Measurements from ENCODE around the gene SLCO2B1.

Gene SLCO2B1

DNA sequence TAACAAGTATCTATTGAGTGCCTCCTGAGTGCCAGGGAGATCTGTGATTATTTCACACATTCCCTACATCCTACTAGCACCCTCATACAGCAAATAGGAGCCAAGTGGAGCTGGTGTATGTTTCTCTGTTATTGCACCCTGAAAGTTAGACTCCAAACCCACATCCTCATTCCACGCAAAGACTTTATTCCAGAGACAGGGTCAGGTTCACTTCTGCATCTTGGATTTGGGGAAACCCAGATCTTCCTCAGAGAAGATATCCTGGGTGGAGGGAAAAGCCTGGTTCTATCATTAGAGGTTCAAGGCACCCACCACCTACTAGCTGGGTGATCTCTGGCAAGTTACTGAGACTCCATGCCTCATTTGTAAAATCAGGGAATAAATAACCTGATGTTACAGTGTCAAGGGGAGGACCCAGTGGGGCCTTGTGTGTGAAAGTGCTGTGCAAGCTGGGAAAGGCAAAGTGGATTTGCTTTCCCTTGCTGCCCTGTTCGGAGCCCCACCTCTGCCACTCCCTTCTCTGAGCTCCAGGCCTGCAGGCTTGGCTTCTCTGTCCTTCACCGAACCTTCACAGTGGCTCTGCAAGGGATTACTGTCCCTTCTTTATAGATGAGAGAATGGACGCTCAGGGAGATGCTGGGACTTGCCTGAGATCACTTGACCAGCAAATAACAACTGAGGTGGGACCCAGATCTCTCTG lies 991 bp upstream of the SLCO2B1 start:
- no peak for DNase-seq (ENCODE audit: low read depth in 1 of 2, low spot score in 1 of 2)
- no peak for TF ChIP-seq SPI1 (IDR thresholded peaks at IDR 0.05; ENCODE audit: borderline replicate concordance, low read depth)
- TF ChIP-seq, protein P1, sequence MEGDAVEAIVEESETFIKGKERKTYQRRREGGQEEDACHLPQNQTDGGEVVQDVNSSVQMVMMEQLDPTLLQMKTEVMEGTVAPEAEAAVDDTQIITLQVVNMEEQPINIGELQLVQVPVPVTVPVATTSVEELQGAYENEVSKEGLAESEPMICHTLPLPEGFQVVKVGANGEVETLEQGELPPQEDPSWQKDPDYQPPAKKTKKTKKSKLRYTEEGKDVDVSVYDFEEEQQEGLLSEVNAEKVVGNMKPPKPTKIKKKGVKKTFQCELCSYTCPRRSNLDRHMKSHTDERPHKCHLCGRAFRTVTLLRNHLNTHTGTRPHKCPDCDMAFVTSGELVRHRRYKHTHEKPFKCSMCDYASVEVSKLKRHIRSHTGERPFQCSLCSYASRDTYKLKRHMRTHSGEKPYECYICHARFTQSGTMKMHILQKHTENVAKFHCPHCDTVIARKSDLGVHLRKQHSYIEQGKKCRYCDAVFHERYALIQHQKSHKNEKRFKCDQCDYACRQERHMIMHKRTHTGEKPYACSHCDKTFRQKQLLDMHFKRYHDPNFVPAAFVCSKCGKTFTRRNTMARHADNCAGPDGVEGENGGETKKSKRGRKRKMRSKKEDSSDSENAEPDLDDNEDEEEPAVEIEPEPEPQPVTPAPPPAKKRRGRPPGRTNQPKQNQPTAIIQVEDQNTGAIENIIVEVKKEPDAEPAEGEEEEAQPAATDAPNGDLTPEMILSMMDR (IDR thresholded peaks at IDR 0.05; ENCODE audit: insufficient read depth, low read length): no peak
- no peak for TF ChIP-seq GABPA (IDR thresholded peaks at IDR 0.05; ENCODE audit: low read depth)
- TF ChIP-seq, protein P2, sequence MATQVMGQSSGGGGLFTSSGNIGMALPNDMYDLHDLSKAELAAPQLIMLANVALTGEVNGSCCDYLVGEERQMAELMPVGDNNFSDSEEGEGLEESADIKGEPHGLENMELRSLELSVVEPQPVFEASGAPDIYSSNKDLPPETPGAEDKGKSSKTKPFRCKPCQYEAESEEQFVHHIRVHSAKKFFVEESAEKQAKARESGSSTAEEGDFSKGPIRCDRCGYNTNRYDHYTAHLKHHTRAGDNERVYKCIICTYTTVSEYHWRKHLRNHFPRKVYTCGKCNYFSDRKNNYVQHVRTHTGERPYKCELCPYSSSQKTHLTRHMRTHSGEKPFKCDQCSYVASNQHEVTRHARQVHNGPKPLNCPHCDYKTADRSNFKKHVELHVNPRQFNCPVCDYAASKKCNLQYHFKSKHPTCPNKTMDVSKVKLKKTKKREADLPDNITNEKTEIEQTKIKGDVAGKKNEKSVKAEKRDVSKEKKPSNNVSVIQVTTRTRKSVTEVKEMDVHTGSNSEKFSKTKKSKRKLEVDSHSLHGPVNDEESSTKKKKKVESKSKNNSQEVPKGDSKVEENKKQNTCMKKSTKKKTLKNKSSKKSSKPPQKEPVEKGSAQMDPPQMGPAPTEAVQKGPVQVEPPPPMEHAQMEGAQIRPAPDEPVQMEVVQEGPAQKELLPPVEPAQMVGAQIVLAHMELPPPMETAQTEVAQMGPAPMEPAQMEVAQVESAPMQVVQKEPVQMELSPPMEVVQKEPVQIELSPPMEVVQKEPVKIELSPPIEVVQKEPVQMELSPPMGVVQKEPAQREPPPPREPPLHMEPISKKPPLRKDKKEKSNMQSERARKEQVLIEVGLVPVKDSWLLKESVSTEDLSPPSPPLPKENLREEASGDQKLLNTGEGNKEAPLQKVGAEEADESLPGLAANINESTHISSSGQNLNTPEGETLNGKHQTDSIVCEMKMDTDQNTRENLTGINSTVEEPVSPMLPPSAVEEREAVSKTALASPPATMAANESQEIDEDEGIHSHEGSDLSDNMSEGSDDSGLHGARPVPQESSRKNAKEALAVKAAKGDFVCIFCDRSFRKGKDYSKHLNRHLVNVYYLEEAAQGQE (IDR thresholded peaks at IDR 0.05; ENCODE audit: insufficient replicate concordance, low read depth): no peak
- no peak for TF ChIP-seq POLR2AphosphoS5 (IDR thresholded peaks at IDR 0.05; ENCODE audit: low read depth)
- no peak overlapping the region for H3K27ac ChIP-seq (replicated peaks)
- peaks cover 4% of the 10 kb centered on the region for H3K27me3 ChIP-seq (ENCODE audit: insufficient read depth, poor library complexity, severe bottlenecking)
- no peak overlapping the region for H3K4me3 ChIP-seq (replicated peaks; ENCODE audit: insufficient read depth, low read length)

DNA sequence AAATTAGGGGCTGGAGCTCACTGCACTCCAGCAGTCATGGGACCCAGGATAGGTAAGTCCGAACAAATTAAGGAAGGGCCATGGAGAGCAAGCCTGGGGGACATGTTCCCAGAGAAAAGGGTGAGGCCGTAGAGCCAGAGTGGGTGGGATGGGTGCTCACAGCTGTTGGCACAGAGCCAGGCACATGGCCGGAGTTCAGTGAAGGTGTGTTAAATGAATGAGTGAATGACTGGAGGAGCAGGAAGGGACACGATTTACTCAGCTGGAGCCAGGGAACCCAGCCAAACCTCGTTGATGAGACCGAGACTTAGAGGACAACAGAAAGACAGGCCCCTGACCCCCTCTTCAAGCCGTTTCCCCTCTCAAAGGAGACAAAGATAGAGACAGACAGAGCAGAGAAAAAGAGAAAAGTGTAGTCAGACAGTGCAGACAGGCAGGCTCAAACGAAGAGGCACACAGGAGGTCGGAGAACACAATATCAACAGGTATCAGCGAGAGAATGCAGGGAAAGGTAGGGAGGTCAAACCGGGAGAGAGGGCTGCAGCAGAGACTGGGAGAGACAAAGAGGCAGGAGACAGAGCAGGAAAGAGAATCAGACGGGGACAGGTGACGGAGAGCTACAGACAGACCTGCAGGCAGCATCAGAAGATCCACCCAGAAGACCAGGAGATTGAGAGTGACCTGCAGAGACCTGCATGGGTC lies 590 bp downstream of the SLCO2B1 start:
- Histone ChIP-seq H3K27me3 (ENCODE audit: insufficient read depth, poor library complexity, severe bottlenecking) (no peaks in the 10 kb centered on the region), H3K4me3 (replicated peaks; ENCODE audit: insufficient read depth, low read length) (no peak overlapping the region), H3K27ac (replicated peaks) (no peak overlapping the region)
- no peak for DNase-seq (ENCODE audit: low read depth in 1 of 2, low spot score in 1 of 2)
- no peak for TF ChIP-seq GABPA (IDR thresholded peaks at IDR 0.05; ENCODE audit: low read depth)
- TF ChIP-seq, protein P1 (IDR thresholded peaks at IDR 0.05; ENCODE audit: insufficient read depth, low read length): no peak

DNA sequence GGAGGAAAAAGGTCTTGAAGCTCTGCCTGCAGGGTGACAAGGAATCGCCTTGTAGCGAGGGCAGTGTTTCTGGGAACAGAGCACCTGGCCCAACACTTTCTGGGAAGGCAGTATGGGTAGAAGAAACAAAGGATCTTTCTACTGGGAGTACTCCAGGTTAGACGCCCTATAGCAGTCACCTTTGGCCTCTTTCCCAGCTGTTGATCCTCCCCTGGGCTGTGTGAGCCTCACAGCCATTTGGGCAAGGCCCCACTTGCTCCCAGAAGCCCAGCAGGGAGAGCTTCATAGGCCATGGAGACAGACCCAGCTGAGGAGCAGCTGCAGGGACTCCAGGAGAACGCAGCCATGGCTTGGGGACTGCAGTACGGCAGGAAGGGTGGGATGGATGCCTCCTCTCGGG lies 1.2 kb downstream of the SLCO2B1 start:
- no peak for DNase-seq (ENCODE audit: low read depth in 1 of 2, low spot score in 1 of 2)
- no peak overlapping the region for H3K27ac ChIP-seq (replicated peaks)
- no peaks in the 10 kb centered on the region for H3K27me3 ChIP-seq (ENCODE audit: insufficient read depth, poor library complexity, severe bottlenecking)
- TF ChIP-seq SPI1 (IDR thresholded peaks at IDR 0.05; ENCODE audit: borderline replicate concordance, low read depth) (no peak), POLR2AphosphoS5 (IDR thresholded peaks at IDR 0.05; ENCODE audit: low read depth) (no peak), GABPA (IDR thresholded peaks at IDR 0.05; ENCODE audit: low read depth) (no peak)
- TF ChIP-seq, protein P2 (IDR thresholded peaks at IDR 0.05; ENCODE audit: insufficient replicate concordance, low read depth): no peak
- TF ChIP-seq, protein P1 (IDR thresholded peaks at IDR 0.05; ENCODE audit: insufficient read depth, low read length): no peak
- no peak overlapping the region for H3K4me3 ChIP-seq (replicated peaks; ENCODE audit: insufficient read depth, low read length)

All from HL-60 (cell line).